8988T (cell line): ENCODE results near the gene PDGFRB.
A peak's percentile ranks its signal among the peaks of the same experiment; 100 is the strongest.

Experiments
- DNase-seq: peaks from one replicate; pipeline ENCODE4 v3.0.0; 2011

PDGFRB gene

GRCh38 chr5:150143350-150144245 lies 12.0 kb downstream of the PDGFRB start:
- no peak for DNase-seq

GRCh38 chr5:150142959-150143349 lies 12.7 kb downstream of the PDGFRB start:
- no peak for DNase-seq

- no peak for DNase-seq
These were observed 13.3 kb downstream of the PDGFRB start for GRCh38 chr5:150142185-150142958.

- no peak for DNase-seq
These were observed 14.0 kb downstream of the PDGFRB start for GRCh38 chr5:150141544-150142184.

- no peak for DNase-seq
These were observed 14.8 kb downstream of the PDGFRB start for GRCh38 chr5:150140830-150141229.

- DNase-seq, result no peak
These were observed 16.3 kb downstream of the PDGFRB start for GRCh38 chr5:150139334-150139733.

- no peak for DNase-seq
These were observed 16.9 kb downstream of the PDGFRB start for GRCh38 chr5:150138551-150139265.

- DNase-seq, result no peak
These were observed 17.6 kb downstream of the PDGFRB start for GRCh38 chr5:150137997-150138396.

GRCh38 chr5:150137168-150137957 lies 18.3 kb downstream of the PDGFRB start:
- DNase-seq, result no peak

- no peak for DNase-seq
These were observed 19.1 kb downstream of the PDGFRB start for GRCh38 chr5:150136305-150137167.

GRCh38 chr5:150135557-150136304 lies 19.9 kb downstream of the PDGFRB start:
- no peak for DNase-seq

- no peak for DNase-seq
These were observed 21.5 kb downstream of the PDGFRB start for GRCh38 chr5:150134198-150134588.

- DNase-seq, result no peak
These were observed 22.0 kb downstream of the PDGFRB start for GRCh38 chr5:150133581-150134197.

GRCh38 chr5:150132740-150133139 lies 22.9 kb downstream of the PDGFRB start:
- DNase-seq, result no peak

- no peak for DNase-seq
These were observed 23.5 kb downstream of the PDGFRB start for GRCh38 chr5:150131978-150132694.

- no peak for DNase-seq
These were observed 24.2 kb downstream of the PDGFRB start for GRCh38 chr5:150131461-150131860.

GRCh38 chr5:150130493-150130922 lies 25.1 kb downstream of the PDGFRB start:
- no peak for DNase-seq

- DNase-seq, result peak; percentile 92
These were observed 25.7 kb downstream of the PDGFRB start for GRCh38 chr5:150129813-150130492.
